Measurements from ENCODE around the gene FAM3D.

FAM3D gene

GRCh38 chr3:58652624-58653023 lies 13.9 kb downstream of the FAM3D start:
- no peak for DNase-seq

DNA sequence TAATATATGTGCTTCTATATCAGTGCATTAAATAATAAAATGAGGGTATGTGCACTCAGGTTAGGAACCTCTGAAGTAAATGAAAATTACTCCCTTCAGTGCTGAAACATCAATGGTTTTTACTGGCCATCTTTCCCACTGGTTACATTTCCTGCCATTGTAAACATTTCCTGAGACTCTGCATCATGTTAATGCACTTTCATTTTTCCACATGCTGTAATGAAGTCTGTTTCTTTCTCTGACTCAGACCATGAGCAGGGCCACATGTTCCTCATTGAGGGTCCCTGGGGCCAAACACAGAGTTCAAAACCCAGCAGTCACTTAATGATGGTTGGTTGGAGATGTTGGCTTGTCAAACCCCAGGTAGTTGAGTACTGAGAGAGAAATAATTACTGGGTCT lies 15.3 kb downstream of the FAM3D start:
- DNase-seq, result no peak

DNA sequence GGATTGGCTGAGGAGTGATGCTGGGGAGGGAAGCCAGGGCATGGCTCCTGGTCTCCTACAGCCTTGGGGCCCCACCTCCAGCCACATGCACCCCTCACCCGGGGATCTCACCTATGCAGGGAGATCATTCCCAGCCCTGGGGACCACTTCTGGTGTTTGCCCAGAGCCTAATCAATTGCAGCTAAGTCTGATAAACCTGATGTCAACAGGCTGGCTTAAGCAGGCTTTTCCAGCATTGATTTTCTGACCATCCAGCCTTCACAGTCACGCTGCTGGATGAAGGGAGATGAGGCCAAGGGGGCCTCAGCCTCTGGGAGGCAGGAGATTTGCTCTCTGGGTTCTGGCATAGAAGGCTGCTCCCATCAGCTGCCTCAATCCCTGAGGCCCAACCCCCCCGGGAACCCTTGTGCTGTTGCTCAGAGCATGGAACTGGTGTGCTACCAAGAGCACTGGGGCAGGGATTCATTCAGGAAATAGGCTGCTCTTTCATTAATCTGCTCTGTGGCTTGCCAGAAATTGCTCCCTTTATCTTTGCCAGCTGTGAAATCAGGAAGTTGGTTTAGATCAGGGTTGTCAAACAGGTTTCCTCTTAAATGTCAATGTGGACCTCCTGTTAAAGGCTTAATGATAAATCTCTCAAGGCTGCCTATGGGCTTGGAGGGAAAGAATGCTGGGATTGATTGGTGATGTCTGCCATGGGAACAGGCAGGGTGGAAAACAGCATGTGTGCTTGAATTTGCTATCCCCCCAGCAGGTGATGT lies 19.0 kb downstream of the FAM3D start:
- DNase-seq, result peak; percentile 5

- DNase-seq, result no peak
Measured at GRCh38 chr3:58646503-58646902, 20.1 kb downstream of the FAM3D start.

- no peak for DNase-seq
Measured at GRCh38 chr3:58645726-58646125, 20.8 kb downstream of the FAM3D start.

DNA sequence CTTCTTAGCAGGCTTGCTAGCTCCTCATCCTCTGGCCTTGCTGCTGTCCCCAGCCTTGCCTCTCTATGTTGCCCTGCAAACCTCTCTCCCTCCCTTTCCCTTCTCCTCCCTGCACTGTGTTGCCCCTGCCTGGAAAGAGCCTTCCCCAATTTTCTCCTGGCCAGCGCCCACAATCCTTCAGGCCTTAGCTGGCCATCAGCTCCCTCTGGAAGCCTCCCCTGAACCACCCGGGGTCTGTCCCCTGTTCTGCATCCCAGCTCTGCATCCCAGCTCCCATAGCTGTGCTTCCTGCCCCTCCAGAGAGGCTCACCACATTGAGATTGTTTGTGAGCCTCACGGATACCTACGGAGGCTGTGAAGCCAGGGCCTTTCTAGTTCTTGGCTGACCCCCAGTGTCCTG lies 23.7 kb downstream of the FAM3D start:
- no peak for DNase-seq

- DNase-seq, result peak; percentile 62
Measured at GRCh38 chr3:58640700-58641372, 25.7 kb downstream of the FAM3D start.

DNA sequence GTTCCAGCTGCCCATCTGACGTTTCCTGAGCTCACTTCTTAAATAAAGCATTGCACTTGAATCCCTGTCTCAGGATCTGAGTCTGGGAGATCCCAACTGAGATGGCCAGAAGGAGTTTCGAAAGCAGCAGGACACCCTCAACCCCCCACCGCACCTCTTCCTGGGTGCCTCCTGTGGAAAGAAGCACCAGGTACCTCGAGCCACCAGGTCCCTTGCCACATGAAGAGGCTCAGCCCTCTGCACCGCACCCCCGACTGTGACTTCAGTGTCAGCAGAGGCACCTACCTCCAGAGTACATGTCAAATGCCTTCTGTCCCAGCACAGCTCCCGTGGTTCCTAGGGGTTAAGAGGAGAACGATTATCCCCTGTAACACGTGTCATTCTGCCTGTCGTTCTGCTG lies 26.7 kb downstream of the FAM3D start:
- DNase-seq, result no peak

DNA sequence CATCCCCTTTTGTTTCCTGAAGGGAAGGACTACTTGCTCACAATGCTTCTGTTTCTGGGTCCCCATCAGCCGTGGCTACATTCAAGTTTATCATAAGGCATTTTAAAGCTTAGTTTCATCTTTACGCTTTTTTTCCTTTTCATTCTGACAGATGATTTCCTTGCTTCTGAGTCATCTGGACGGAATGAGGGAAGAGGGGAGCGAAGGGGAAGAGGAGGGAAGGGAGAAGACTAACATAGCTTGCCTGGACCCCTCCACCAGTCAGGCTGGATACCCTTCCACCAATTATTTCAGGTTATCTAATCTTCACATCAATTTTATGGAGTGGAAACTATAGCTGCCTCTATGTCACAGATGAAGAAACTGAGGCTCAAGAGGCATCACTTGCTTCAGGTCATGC lies 27.6 kb downstream of the FAM3D start:
- DNase-seq, result no peak

DNA sequence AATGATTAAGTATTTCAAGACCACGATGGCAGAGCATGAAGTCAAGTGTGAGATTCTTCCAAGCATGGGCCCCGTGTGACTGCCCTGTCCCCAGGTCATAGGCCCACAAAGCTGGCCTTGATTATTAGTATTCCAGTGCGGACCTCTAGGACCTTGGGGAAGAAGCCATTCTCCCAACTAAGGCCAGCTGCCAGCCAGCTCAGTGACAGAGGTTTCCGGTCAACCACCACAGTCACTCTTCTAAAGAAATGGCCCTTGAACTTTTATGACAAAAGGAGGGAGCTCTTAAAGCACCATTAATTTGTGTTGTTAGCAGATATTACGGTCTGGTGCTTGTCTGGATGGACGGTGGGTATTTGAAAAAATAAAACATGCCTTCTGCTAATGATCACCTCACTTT lies 28.0 kb downstream of the FAM3D start:
- DNase-seq, result no peak

- DNase-seq, result no peak
Measured at GRCh38 chr3:58637509-58637908, 29.1 kb downstream of the FAM3D start.

DNA sequence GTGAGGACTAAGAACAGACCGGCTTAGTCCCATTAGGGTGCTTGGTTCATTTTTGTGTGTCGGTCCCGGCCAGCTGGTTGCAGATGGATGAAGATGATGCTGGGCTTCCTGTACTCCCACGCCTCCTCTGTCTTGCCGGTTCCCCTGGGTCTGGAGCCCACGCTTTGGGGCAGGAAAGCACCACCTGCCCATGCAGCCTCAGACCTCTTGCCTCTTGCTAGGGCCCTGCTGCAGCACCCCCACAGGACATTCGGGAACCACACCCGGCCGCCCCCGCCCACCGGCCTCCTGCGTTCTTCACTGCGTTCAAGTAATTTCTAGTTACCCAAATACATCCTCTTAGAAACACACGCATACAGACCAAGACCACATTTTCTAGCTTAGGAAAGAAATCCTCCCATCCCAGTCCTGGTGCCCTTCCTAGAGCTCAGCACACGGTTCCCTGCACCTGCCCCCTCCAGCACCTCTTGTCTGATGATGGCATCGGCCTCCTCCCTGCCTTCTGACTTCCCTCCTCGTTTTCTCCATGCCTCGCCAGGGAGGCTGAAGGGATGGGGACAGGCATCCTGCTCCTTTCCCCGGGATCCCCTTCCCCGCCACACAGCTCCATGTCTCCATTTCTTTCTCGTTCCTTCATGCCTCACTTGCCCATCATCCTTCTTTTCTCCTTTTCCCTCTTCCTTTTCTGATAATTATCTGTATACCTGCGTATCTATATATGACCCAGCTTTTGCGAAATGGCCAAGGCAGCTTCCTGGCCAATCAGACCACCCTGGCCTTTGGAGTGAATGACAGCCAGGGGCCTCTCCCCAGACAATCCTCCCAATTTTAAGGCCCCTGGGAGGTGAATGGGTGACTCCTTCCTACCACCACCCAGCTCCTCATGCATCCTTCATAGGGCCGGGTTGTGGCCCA lies 30.9 kb downstream of the FAM3D start:
- no peak for DNase-seq

DNA sequence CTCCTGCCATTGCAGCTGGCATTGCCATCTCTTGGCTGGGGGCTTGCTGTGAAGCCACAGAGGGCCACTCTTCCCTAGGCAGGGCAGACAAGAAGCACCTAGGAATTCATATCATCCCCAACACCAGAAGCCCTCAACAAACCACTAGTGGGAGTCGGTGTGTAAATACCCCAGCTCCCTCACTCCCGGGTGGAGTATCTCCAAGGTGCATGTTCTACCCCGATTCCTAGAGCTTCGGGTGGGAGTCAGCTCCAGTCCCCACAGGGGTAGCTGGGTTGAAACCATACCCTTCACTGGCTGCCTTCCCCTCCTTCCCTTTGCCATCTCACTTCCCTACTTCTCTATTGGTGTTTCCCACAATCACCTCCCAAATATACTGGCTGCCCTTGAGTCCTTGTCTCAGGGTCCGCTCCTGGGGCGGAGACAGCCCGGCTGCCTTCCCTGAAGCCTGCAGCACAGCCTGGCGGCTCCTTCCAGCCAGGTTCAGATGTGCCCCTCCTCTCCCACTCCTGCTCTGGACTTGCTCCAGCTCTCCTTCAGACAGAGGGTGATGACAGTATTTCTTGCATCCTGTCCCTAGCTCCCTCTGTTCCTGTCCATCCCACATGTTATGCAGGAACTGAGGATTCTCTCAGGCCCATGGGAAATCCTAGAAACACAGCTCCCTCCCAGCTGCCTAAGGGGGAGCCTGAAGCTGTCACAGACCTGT lies 33.3 kb downstream of the FAM3D start:
- no peak for DNase-seq

GRCh38 chr3:58631742-58632141 lies 34.8 kb downstream of the FAM3D start:
- DNase-seq, result no peak

DNA sequence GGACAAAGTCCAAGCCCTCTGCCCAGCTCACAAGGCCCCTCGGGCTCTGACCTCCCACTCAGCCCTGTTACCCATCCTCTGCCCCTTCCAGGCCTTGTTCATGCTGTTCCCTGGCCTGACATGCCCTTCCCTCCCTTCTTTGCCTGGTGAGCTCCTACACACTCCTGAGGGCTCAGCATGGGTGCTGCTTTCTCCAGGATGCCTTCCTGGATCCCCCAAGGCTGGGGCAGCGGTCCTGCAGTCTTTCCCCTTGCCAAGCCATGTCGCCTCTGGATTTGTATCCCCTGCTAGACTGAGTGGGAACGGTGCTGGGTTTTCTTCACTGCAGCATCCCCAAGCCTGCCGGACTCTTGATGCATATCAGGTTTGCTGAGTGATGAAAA lies 35.9 kb downstream of the FAM3D start:
- no peak for DNase-seq

- peak; percentile 2 for DNase-seq
Measured at GRCh38 chr3:58630076-58630709, 36.4 kb downstream of the FAM3D start.

DNA sequence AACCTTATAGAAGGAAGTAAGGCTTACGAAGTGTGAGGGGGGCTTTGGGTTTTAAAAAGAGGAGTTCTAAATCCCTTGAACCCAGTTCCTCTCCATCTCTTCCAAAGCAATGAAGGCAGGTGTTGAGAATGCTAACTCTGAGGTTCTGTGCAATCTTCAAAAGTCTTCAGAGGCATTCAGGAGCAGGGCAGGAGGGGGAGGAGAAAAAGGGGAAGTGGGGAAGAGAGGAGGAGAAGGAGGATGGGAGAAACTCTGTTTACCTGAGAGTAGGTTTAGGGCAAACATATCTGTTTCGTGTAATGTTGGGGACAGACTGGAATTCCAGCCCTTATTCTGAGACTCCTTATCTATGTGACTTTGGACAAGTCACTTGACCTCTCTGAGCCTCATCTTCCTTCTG lies 36.9 kb downstream of the FAM3D start:
- no peak for DNase-seq

GRCh38 chr3:58628823-58629562 lies 37.6 kb downstream of the FAM3D start:
- no peak for DNase-seq

DNA sequence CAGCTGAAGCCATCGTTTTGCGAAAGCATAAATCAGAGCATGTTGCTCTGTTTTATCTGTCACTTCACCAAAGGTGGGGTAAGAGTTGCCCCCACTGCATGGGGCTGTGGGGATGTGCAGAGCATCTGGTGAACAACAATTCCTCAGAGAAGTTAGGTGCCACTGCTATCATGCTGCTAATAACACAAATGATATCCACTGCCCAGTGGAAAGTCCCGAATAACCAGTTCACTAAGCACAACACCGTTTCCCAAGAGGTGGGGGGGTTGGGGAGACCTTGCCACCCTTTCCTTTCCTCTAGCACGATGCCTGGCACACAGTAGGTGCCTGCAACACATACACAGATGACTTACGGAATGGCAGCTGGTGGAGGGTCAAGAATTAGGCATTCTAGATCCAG lies 38.6 kb downstream of the FAM3D start:
- no peak for DNase-seq

DNA sequence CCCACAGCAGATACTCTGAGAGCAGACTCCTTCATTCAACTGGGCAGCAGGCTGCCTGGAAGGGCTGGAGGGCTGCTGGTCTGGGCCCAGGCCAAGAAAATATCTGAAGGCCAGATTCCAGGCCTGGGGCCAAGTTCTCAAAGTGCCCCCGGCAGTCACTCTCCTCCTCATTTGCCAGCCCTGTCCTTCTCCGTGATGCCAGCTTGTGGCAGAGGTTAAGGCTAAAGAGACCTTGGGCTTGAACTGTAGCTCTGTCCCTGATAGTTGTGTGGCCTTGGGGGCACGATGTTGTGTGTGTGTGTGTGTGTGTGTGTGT lies 39.0 kb downstream of the FAM3D start:
- no peak for DNase-seq

DNA sequence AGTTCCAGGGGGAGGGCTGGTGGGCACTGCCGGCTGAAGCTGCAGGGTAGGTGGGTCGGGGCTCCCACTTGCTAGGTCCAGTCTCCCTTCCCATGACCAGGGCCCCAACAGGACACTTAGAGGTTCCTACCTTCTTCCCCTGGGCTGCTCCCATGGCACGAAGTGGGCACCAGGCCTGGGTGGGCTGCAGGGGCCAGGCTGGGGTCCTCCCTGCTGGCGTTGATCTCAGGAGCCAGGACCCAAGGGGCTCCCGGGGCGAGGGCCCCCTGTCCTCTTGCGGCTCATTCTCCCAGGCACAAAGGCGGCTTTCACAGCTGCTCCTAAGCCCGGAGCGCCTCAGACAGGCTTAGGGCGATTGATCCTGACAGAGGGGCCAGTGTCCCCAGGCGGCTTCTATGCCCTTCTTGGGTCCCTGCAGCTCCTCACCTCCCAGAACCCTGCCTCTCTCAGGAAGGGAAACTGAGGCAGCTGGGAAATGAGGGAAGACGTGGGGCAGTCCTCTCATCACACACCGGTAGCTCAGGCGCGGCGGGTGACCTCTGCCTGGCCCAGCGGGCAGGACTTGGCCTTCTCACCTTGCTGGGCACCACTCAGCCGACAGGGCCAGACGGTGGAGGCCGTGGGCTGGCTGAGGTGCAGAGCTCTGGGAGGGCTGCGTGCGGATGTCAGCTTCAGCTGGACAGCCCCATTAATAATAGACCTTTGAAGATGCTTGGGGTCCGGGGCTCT lies 39.6 kb downstream of the FAM3D start:
- no peak for DNase-seq

All from NCI-H748 treated with DMSO at 0.1 percent for 48 hours (cell line).